Muscle layer of colon (tissue), 2 donors: Measurements from ENCODE around the gene PSME3IP1.

Source experiments
- H3K27ac ChIP-seq: one replicate; pipeline ENCODE4 v1.7.0; 2013; ENCODE audit warnings: low read depth, mild to moderate bottlenecking, low read length, moderate library complexity
- H3K27me3 ChIP-seq, 2 donors: one replicate each; pipeline ENCODE4 v1.7.0; 2013; ENCODE audit warnings: low read length in 2 of 2, mild to moderate bottlenecking in 2 of 2; ENCODE audit not compliant: insufficient read depth in 2 of 2, control insufficient read depth in 1 of 2
- H3K36me3 ChIP-seq: one replicate; pipeline ENCODE4 v1.7.0; 2013; ENCODE audit warnings: mild to moderate bottlenecking, low read length; ENCODE audit not compliant: insufficient read depth
- H3K4me1 ChIP-seq: one replicate; pipeline ENCODE4 v1.7.0; 2013; ENCODE audit warnings: mild to moderate bottlenecking, low read length; ENCODE audit not compliant: insufficient read depth
- H3K4me3 ChIP-seq, 2 donors: one replicate each; pipeline ENCODE4 v1.7.0; 2013; ENCODE audit warnings: low read length in 2 of 2, low read depth in 1 of 2, mild to moderate bottlenecking in 1 of 2, moderate library complexity in 1 of 2
- H3K9ac ChIP-seq: one replicate; pipeline ENCODE4 v1.7.0; 2013; ENCODE audit warnings: low read length
- H3K9me3 ChIP-seq: one replicate; pipeline ENCODE4 v1.7.0; 2013; ENCODE audit warnings: mild to moderate bottlenecking, low read length
- donor health status: abdominal sarcoma.
- donor health status: Adenocarcinoma of cecum.

The PSME3IP1 gene

GRCh38 chr16:57138281-57138935 is 47.4 kb downstream of the PSME3IP1 start:
- Histone ChIP-seq H3K4me1 (no peaks in the 10 kb centered on the region), H3K4me3 (no peak overlapping the region), H3K36me3 (no peaks in the 10 kb centered on the region), H3K9me3 (no peaks in the 10 kb centered on the region), H3K27me3 (no peaks in the 10 kb centered on the region), H3K27ac (no peak overlapping the region), H3K9ac (no peak overlapping the region)

DNA sequence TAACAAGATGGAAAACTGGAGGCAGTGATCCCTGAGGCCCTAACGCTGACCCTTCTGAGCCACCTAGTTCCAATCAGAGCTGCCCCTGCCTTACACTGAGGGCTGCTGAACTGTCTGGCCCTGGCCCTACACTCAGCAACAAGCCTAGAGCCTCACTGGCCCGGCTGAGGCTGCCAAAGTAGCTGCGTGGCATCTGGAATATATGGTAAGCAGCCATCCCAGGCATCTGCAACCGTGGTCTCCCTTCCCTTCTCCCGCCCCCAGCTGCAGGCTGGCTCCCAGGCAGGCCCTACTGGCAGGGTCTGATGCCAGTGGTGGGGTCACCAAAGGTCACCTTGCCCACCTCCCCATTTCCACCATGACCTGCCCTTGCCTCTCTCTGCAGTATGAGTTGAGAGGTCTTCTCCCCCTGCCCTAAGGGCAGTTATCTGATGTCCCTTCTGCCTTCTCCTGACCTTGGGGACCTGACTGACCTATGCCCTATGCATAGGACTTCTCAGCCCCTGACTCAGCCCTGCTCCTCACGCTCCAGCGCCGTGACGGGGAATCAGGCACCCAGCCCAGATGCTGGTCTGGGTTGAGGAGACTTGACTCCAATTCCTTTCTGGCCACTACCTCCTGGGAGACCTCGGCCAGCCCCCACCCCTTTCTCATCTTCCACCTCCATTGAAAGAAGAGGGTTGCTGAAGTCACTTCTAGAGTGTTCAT is 48.1 kb downstream of the PSME3IP1 start:
- Histone ChIP-seq H3K4me3 (no peak overlapping the region), H3K36me3 (no peaks in the 10 kb centered on the region), H3K27ac (no peak overlapping the region), H3K27me3 (no peaks in the 10 kb centered on the region), H3K9me3 (no peaks in the 10 kb centered on the region), H3K9ac (no peak overlapping the region), H3K4me1 (no peaks in the 10 kb centered on the region)

DNA sequence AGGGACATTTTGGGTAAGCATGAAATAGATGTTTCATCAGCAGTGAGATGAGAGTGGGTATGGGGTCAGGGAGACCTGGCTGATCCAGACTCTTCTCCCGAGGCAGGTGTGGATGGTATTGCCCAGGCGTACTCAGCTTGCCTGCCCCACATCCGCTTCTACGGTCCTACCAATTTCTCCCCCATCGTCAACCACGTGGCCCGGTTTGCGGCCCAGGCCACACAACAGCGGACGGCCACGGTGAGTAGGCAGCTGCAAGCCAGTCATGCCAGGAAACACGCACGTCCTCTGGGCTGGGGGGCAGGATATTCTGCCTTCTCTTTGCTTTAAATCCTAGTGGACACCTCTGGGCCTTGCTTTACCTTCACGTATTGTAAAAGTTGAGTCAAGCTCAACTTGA is 48.8 kb downstream of the PSME3IP1 start:
- Histone ChIP-seq H3K4me3 (no peak overlapping the region), H3K9ac (no peak overlapping the region), H3K36me3 (no peaks in the 10 kb centered on the region), H3K4me1 (no peaks in the 10 kb centered on the region), H3K27me3 (no peaks in the 10 kb centered on the region), H3K27ac (no peak overlapping the region), H3K9me3 (no peaks in the 10 kb centered on the region)

GRCh38 chr16:57134982-57135381 is 50.9 kb downstream of the PSME3IP1 start:
- no peak overlapping the region for H3K27ac ChIP-seq
- H3K4me1 ChIP-seq = no peaks in the 10 kb centered on the region

DNA sequence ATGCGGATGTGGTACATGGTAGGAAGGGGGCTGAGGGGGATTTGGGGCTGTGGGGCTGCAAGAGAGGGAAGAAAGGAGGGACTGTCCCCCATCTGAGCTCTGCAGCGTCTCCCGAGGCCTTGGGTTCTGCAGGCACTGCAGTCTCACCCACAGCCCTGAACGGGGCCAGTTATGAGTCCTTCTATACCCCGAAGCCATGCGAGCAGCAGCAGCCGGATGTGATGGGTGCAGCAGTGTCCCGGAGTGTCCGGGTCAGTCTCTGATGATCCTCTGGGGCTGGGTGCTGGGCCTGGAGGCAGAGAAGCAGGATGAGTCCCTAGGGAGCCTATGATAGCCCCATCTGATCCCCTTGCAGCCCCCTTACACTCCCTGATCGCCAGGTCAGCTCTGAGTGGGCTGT is 52.0 kb downstream of the PSME3IP1 start:
- H3K9me3 ChIP-seq = no peaks in the 10 kb centered on the region
- no peak overlapping the region for H3K27ac ChIP-seq
- H3K9ac ChIP-seq = no peak overlapping the region
- H3K27me3 ChIP-seq = no peaks in the 10 kb centered on the region
- H3K36me3 ChIP-seq = no peaks in the 10 kb centered on the region
- H3K4me3 ChIP-seq = no peak overlapping the region
- H3K4me1 ChIP-seq = no peaks in the 10 kb centered on the region

More at GRCh38 chr16:57134982-57135381, 50.9 kb downstream of the PSME3IP1 start:
- no peak overlapping the region for H3K4me3 ChIP-seq
- H3K27me3 ChIP-seq = no peaks in the 10 kb centered on the region
- no peaks in the 10 kb centered on the region for H3K9me3 ChIP-seq
- no peak overlapping the region for H3K9ac ChIP-seq
- no peaks in the 10 kb centered on the region for H3K36me3 ChIP-seq

GRCh38 chr16:57133031-57133430 is 52.8 kb downstream of the PSME3IP1 start:
- no peaks in the 10 kb centered on the region for H3K4me1 ChIP-seq
- H3K9ac ChIP-seq = no peak overlapping the region
- no peaks in the 10 kb centered on the region for H3K27me3 ChIP-seq
- no peak overlapping the region for H3K27ac ChIP-seq
- H3K4me3 ChIP-seq = no peak overlapping the region
- no peaks in the 10 kb centered on the region for H3K9me3 ChIP-seq
- peaks cover 5% of the 10 kb centered on the region for H3K36me3 ChIP-seq

- Histone ChIP-seq H3K27ac (no peak overlapping the region), H3K4me1 (no peaks in the 10 kb centered on the region), H3K9ac (no peak overlapping the region), H3K27me3 (no peaks in the 10 kb centered on the region), H3K36me3 (peaks cover 10% of the 10 kb centered on the region), H3K4me3 (no peak overlapping the region), H3K9me3 (no peaks in the 10 kb centered on the region)
Observed at GRCh38 chr16:57132470-57132869, 53.4 kb downstream of the PSME3IP1 start.

DNA sequence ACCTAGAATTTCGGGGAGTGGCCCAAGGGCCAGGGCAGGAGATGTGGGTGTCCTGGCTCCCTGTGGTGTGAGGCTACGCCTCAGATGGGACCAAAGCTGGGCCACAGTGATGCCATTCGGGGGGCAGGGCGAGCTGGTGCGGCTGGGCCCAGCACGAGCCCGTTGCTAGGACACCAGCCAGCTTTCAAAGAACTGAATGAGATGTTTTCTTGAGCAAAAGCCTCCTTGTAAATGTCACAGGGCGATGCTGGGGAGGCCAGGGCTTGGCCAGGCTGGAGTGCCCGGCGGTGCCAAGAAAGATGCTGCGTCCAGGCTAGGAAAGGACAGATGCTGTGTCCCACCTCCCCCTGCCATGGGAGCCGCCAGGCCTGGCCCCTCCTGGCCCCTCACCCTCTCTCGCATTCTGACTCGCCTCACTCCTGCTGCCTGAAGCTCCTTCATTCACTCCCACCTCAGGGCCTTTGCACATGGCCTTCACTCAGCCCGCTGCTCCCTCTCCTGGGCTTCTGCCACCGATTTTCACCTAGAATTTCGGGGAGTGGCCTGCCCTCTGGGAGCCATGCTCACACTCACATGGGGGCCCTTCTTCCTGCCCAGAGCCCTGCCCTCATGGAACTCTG is 54.4 kb downstream of the PSME3IP1 start:
- Histone ChIP-seq H3K4me1 (no peaks in the 10 kb centered on the region), H3K4me3 (no peak overlapping the region), H3K27me3 (no peaks in the 10 kb centered on the region), H3K9ac (no peak overlapping the region), H3K36me3 (peaks cover 10% of the 10 kb centered on the region), H3K9me3 (no peaks in the 10 kb centered on the region), H3K27ac (no peak overlapping the region)

DNA sequence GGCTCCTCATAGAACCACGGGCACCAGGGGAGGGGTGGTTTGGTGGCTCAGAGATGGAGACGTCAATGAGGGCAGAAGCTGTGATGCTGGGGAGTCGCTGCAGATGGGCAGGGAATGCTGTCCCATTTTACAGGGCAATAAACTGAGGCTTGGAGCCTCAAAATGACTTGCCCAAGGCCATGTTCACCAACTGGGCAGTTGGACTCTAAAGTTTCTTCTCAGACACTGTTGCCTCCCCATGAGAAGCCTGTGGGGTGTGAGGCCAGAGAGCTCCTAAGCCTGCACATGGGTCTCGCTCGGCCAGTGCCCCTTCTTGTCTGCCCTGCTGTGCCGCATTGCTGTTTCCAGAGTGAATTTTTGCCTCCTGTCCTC is 54.9 kb downstream of the PSME3IP1 start:
- Histone ChIP-seq H3K9me3 (no peaks in the 10 kb centered on the region), H3K9ac (no peak overlapping the region), H3K4me3 (no peak overlapping the region), H3K27ac (no peak overlapping the region), H3K4me1 (no peaks in the 10 kb centered on the region), H3K36me3 (peaks cover 10% of the 10 kb centered on the region), H3K27me3 (no peaks in the 10 kb centered on the region)

DNA sequence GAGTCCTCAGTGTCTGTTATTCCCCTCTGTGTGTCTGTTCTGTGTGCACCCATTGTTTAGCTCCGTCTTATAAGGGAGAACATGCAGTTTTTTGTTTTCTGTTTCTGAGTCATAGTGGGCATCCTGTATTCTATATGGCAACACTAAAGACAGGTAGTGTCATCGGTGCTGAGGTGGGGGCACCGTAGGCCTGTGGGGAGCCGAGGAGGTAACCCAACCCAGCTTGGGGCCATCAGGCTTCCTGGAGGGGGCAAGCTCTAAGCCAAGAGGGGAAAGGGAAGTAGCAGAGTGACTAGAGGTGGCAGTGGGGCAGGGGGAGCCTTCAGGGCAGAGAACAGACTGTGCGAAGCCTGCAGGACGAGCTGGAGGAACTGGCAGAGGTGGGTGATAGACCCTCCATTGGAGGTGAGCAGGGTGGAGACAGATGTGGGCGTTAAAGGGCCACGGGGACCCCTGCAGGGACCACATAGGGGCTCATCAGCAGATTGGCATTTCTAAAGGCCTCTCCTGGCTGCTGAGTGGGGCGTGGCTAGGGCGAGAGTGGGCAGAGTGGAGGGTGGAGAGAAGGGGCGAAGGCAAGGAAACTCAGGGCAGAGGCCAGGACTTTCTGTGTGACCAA is 57.0 kb downstream of the PSME3IP1 start:
- H3K4me3 ChIP-seq = no peak overlapping the region
- H3K9me3 ChIP-seq = no peaks in the 10 kb centered on the region
- H3K27me3 ChIP-seq = no peaks in the 10 kb centered on the region
- no peak overlapping the region for H3K27ac ChIP-seq
- no peaks in the 10 kb centered on the region for H3K4me1 ChIP-seq
- H3K36me3 ChIP-seq = peaks cover 10% of the 10 kb centered on the region
- H3K9ac ChIP-seq = no peak overlapping the region

DNA sequence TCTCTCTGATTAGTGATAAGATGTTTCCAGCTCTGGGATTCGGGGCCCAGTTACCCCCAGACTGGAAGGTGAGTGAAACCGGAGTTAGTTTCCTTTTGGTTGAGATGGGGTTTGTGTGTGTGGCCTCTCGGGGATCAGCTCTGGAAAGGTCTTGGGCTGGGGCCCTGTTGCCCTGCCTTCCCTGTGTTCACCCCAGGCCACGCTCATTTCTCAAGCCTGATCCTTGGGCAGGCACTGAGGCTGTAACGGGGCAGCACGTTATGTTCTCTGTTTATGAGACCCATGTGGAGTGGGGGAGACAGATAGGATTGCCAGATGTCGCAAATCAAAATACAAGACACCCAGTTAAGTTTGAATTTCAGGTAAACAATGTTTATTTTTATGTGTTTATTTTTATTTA is 58.0 kb downstream of the PSME3IP1 start:
- H3K4me3 ChIP-seq = no peak overlapping the region
- peaks cover 10% of the 10 kb centered on the region for H3K36me3 ChIP-seq
- H3K4me1 ChIP-seq = no peaks in the 10 kb centered on the region
- H3K27me3 ChIP-seq = no peaks in the 10 kb centered on the region
- no peak overlapping the region for H3K9ac ChIP-seq
- H3K9me3 ChIP-seq = no peaks in the 10 kb centered on the region
- H3K27ac ChIP-seq = no peak overlapping the region
